CD4-positive, alpha-beta T cell (primary cell): ENCODE results near the gene TCHP. TPM values are rescaled to one million over a fixed set of nuclear protein-coding genes. Genes with fewer than 3 reads are reported as not detected.

ENCODE experiments used
- ATAC-seq: fragments of 200-7000 bp; cut with Tn5 transposase; one replicate; pipeline ENCODE4 v1.10.0; 2022; ENCODE audit warnings: mild to moderate bottlenecking; ENCODE audit not compliant: poor library complexity
- CTCF ChIA-PET: fragments of 350-600 bp; sonication (Branson Sonifier 250); formaldehyde crosslinking; loops from one replicate; lab custom pipeline; 2021; ENCODE audit warnings: antibody characterized with exemption, inconsistent platforms; lab: Charles Lee
- POLR2A ChIA-PET: fragments of 350-600 bp; sonication (Branson Sonifier 250); formaldehyde crosslinking; loops from one replicate; lab custom pipeline; 2021; ENCODE audit warnings: antibody characterized with exemption, inconsistent platforms; lab: Charles Lee
- DNase-seq, 14 experiments: peaks; one replicate each; pipeline ENCODE4 v3.0.0-alpha.2; 2013 to 2020; ENCODE audit warnings: mixed read lengths in 2 of 14
- H3K27ac ChIP-seq, 2 donors: one replicate each; pipeline versions ENCODE4 v1.5.1 to v1.7.0; 2013; ENCODE audit warnings: low read length in 2 of 2, low read depth in 1 of 2, mild to moderate bottlenecking in 1 of 2
- H3K27me3 ChIP-seq, 2 experiments: 1 replicate in 1 of 2; 2 replicates in 1 of 2; pipeline versions ENCODE4 v1.6.1 to v1.7.0; 2013; ENCODE audit warnings: low read length in 2 of 2, control low read depth in 1 of 2, mild to moderate bottlenecking in 1 of 2, moderate library complexity in 1 of 2; ENCODE audit not compliant: insufficient read depth in 2 of 2, control insufficient read depth in 1 of 2
- H3K36me3 ChIP-seq: one replicate; pipeline ENCODE4 v1.6.1; 2013; ENCODE audit warnings: low read length, control low read depth; ENCODE audit not compliant: insufficient read depth
- H3K4me1 ChIP-seq: one replicate; pipeline ENCODE4 v1.6.1; 2013; ENCODE audit warnings: low read length, control low read depth; ENCODE audit not compliant: insufficient read depth
- H3K4me3 ChIP-seq: one replicate; pipeline ENCODE4 v1.5.1; 2013; ENCODE audit warnings: mild to moderate bottlenecking, low read length, moderate library complexity
- H3K9me3 ChIP-seq, 2 experiments: 1 replicate in 1 of 2; 2 replicates in 1 of 2; pipeline versions ENCODE4 v1.6.1 to v1.7.0; 2013; ENCODE audit warnings: low read length in 2 of 2, mild to moderate bottlenecking in 2 of 2, control low read depth in 1 of 2, moderate library complexity in 1 of 2; ENCODE audit not compliant: control insufficient read depth in 1 of 2, insufficient read depth in 1 of 2
- H3K27ac Mint-ChIP-seq: one replicate; pipeline ENCODE4 v1.8.0; 2020; ENCODE audit warnings: mixed read lengths
- H3K27me3 Mint-ChIP-seq: one replicate; pipeline ENCODE4 v1.8.0; 2021; ENCODE audit warnings: mixed read lengths
- H3K36me3 Mint-ChIP-seq: one replicate; pipeline ENCODE4 v1.8.0; 2021; ENCODE audit warnings: low read depth, mixed read lengths
- H3K4me1 Mint-ChIP-seq: one replicate; pipeline ENCODE4 v1.8.0; 2021; ENCODE audit warnings: low read depth, mixed read lengths
- H3K4me3 Mint-ChIP-seq: one replicate; pipeline ENCODE4 v1.8.0; 2020; ENCODE audit warnings: mild to moderate bottlenecking, mixed read lengths
- H3K9me3 Mint-ChIP-seq: one replicate; pipeline ENCODE4 v1.8.0; 2020; ENCODE audit warnings: mixed read lengths
- CTCF ChIP-seq: fragments of 200-600 bp; IDR thresholded peaks from one replicate; pipeline ENCODE4 v1.8.0; 2022; ENCODE audit warnings: antibody characterized with exemption, mild to moderate bottlenecking
- intact Hi-C, 2 experiments: fragments of 100-400 bp; cut with DNase I in 1 of 2; cut with micrococcal nuclease in 1 of 2; formaldehyde crosslinking; loops; one replicate each; pipeline versions ENCODE4 v1.15.1 to v1.9.0; 2023 to 2025; cut with DNase I, micrococcal nuclease
- total RNA-seq, 174 experiments: library from RNA in 2 of 174; stranded (reverse) in 2 of 174; gene quantifications; one replicate each; pipeline ENCODE4 v1.2.3 and lab custom pipeline; 2021 to 2026

TCHP gene
- total RNA-seq, 2 experiments from 2014 or later, result 13.2 to 13.6 TPM

GRCh38 chr12:109966546-109966945, 66.5 kb downstream of the TCHP start:
- Histone ChIP-seq H3K36me3 (peaks cover 81% of the 10 kb centered on the region), H3K27me3 (no peaks in the 10 kb centered on the region), H3K9me3 (no peaks in the 10 kb centered on the region), H3K27ac (no peak overlapping the region), H3K4me1 (peaks cover 18% of the 10 kb centered on the region), H3K4me3 (no peak overlapping the region)
- Mint-ChIP-seq H3K27ac (peak overlapping the region; percentile 69), H3K4me1 (peaks cover 14% of the 10 kb centered on the region), H3K9me3 (no peaks in the 10 kb centered on the region), H3K36me3 (peaks cover 85% of the 10 kb centered on the region), H3K4me3 (no peak overlapping the region), H3K27me3 (no peaks in the 10 kb centered on the region)
- POLR2A ChIA-PET, result no interaction called here
- CTCF ChIA-PET, result interaction anchor here (1.2 kb wide), 1 partner anchor 121 kb away, joined by 3 read pairs; no protein-coding TSS in a partner anchor
- TF ChIP-seq CTCF, result no peak
- intact Hi-C loops, result no loop called here
- DNase-seq, result no peak
- ATAC-seq, result no peak

GRCh38 chr12:109967383-109968031, 67.4 kb downstream of the TCHP start:
- Histone ChIP-seq H3K27ac (peak overlapping the region; percentile 19 to 64), H3K27me3 (no peaks in the 10 kb centered on the region), H3K4me1 (peaks cover 18% of the 10 kb centered on the region), H3K36me3 (peaks cover 77% of the 10 kb centered on the region), H3K4me3 (peak overlapping the region; percentile 31), H3K9me3 (no peaks in the 10 kb centered on the region)
- ATAC-seq (peak; percentile 32), DNase-seq (peak in 1 of 14 experiments; percentile 46)
- Mint-ChIP-seq H3K4me1 (peaks cover 14% of the 10 kb centered on the region), H3K9me3 (no peaks in the 10 kb centered on the region), H3K36me3 (peaks cover 85% of the 10 kb centered on the region), H3K4me3 (peak overlapping the region; percentile 39), H3K27me3 (no peaks in the 10 kb centered on the region), H3K27ac (peak overlapping the region; percentile 78)
- ChIA-PET POLR2A (interaction anchor here (0.7 to 1.2 kb wide), 4 partner anchors 20 to 29 kb away, joined by 3 to 4 read pairs (median 4); partner anchors contain the start of gene GIT2), CTCF (interaction anchor here (0.5 to 1.4 kb wide), 3 partner anchors 27 to 122 kb away, joined by 3 to 7 read pairs (median 3); no protein-coding TSS in a partner anchor)
- intact Hi-C loops, result no loop called here
- TF ChIP-seq CTCF, result no peak

Other genes starting within 250 kb of the TCHP start
- gene FAM222A, start 186.4 kb upstream of the TCHP start, total RNA-seq, result 1 to 10 TPM; 1.1 to 1.7 TPM
- not detected for gene TRPV4, start 66.9 kb upstream of the TCHP start, total RNA-seq
- gene GLTP, start 19.7 kb upstream of the TCHP start, total RNA-seq, result 10 to 100 TPM; 24.8 to 25.2 TPM
- gene GIT2, start 96.1 kb downstream of the TCHP start, total RNA-seq, result 10 to 100 TPM; 68.6 to 70.7 TPM
- gene ANKRD13A, start 99.2 kb downstream of the TCHP start, total RNA-seq, result 10 to 100 TPM; 51.6 to 52.3 TPM
- 10 to 100 TPM in 1 of 2 experiments, 1 to 10 TPM in 1; 9.8 to 12.6 TPM for gene C12orf76, start 148.2 kb downstream of the TCHP start, total RNA-seq
- gene IFT81, start 224.1 kb downstream of the TCHP start, total RNA-seq, result 1 to 10 TPM in 1 of 2 experiments, under 1 TPM in 1; 0.41 to 1.1 TPM